RWPE2 (cell line): ENCODE measurements around the gene MTUS2.

Source experiments
- ATAC-seq: fragments of 200-7000 bp; cut with Tn5 transposase; 3 replicates; pipeline ENCODE4 v1.9.1; 2021; ENCODE audit warnings: low read depth
- DNase-seq: peaks from one replicate; pipeline ENCODE4 v3.0.0-alpha.2; 2020; ENCODE audit warnings: low spot score
- H3K27ac ChIP-seq: fragments of 450-650 bp; 2 replicates; pipeline ENCODE4 v1.5.1; 2017; ENCODE audit warnings: mild to moderate bottlenecking; ENCODE audit not compliant: poor library complexity, severe bottlenecking
- H3K27me3 ChIP-seq: fragments of 250-450 bp; sonication (Bioruptor Pico); 2 replicates; pipeline ENCODE4 v1.5.1; 2021; ENCODE audit warnings: mild to moderate bottlenecking, moderate library complexity; ENCODE audit not compliant: insufficient read depth, poor library complexity, severe bottlenecking
- H3K36me3 ChIP-seq: fragments of 250-450 bp; sonication (Bioruptor Pico); 2 replicates; pipeline ENCODE4 v1.5.1; 2020; ENCODE audit warnings: low read depth, mild to moderate bottlenecking, moderate library complexity
- H3K4me1 ChIP-seq: fragments of 250-450 bp; sonication (Bioruptor Pico); 2 replicates; pipeline ENCODE4 v1.5.1; 2021; ENCODE audit warnings: mild to moderate bottlenecking, moderate library complexity; ENCODE audit not compliant: insufficient read depth, poor library complexity, severe bottlenecking
- H3K4me3 ChIP-seq: fragments of 250-450 bp; sonication (Bioruptor Pico); 2 replicates; pipeline ENCODE4 v1.5.1; 2021; ENCODE audit warnings: mild to moderate bottlenecking, moderate library complexity; ENCODE audit not compliant: severe bottlenecking
- H3K9me3 ChIP-seq: fragments of 250-450 bp; sonication (Bioruptor Pico); 2 replicates; pipeline ENCODE4 v1.5.1; 2021; ENCODE audit warnings: mild to moderate bottlenecking, moderate library complexity; ENCODE audit not compliant: severe bottlenecking
- TF ChIP-seq, protein P1 (sequence below): fragments of 450-650 bp; IDR thresholded peaks from one replicate; pipeline ENCODE4 v1.5.1; 2017; ENCODE audit warnings: mild to moderate bottlenecking, moderate library complexity; ENCODE audit not compliant: poor library complexity, severe bottlenecking

The MTUS2 gene

DNA sequence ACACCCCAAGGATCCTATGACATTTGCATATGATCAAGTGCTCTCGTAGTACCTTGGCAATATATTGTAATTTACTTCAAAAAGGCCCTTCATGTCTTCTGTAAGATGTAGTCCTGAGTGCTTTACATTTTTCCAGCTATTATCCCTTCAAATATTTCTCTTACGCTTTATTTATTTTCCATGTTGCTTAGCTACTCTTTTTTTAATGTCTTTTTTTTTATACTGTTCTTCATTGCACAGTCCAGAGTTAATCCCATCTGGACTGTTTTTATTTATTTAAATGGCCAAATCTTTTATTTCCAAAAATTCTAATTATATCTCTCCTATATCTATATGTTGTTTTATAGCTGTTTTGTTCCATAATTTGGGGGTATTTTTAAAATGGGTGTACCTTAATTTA is 404.1 kb downstream of the MTUS2 start:
- no peak for DNase-seq
- Histone ChIP-seq H3K9me3 (no peaks in the 10 kb centered on the region), H3K4me1 (no peaks in the 10 kb centered on the region), H3K27ac (no peak overlapping the region), H3K36me3 (no peaks in the 10 kb centered on the region), H3K4me3 (no peak overlapping the region), H3K27me3 (no peaks in the 10 kb centered on the region)
- ATAC-seq, result no peak
- TF ChIP-seq, protein P1, sequence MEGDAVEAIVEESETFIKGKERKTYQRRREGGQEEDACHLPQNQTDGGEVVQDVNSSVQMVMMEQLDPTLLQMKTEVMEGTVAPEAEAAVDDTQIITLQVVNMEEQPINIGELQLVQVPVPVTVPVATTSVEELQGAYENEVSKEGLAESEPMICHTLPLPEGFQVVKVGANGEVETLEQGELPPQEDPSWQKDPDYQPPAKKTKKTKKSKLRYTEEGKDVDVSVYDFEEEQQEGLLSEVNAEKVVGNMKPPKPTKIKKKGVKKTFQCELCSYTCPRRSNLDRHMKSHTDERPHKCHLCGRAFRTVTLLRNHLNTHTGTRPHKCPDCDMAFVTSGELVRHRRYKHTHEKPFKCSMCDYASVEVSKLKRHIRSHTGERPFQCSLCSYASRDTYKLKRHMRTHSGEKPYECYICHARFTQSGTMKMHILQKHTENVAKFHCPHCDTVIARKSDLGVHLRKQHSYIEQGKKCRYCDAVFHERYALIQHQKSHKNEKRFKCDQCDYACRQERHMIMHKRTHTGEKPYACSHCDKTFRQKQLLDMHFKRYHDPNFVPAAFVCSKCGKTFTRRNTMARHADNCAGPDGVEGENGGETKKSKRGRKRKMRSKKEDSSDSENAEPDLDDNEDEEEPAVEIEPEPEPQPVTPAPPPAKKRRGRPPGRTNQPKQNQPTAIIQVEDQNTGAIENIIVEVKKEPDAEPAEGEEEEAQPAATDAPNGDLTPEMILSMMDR, result no peak

DNA sequence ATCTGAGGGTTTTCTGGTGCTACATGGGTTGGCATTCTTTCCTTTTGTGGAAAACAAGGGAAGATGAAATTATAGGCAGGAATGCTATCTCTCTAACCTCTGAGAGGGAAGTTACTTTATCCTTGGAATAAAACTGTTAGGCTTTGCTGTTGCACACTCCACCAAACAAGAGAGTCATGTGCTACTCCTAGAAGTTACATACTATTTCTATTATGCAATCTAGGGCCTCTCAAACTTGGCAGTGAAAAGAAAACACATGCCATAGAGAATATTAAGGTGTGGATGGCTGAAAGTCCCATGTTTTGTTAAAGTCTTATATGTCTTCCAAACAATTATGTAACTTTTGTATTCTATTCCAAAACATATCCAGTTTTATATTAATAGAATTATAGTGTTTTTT is 407.4 kb downstream of the MTUS2 start:
- TF ChIP-seq, protein P1, result no peak
- Histone ChIP-seq H3K27ac (no peak overlapping the region), H3K9me3 (no peaks in the 10 kb centered on the region), H3K36me3 (no peaks in the 10 kb centered on the region), H3K27me3 (no peaks in the 10 kb centered on the region), H3K4me1 (no peaks in the 10 kb centered on the region), H3K4me3 (no peak overlapping the region)
- DNase-seq, result no peak
- no peak for ATAC-seq

DNA sequence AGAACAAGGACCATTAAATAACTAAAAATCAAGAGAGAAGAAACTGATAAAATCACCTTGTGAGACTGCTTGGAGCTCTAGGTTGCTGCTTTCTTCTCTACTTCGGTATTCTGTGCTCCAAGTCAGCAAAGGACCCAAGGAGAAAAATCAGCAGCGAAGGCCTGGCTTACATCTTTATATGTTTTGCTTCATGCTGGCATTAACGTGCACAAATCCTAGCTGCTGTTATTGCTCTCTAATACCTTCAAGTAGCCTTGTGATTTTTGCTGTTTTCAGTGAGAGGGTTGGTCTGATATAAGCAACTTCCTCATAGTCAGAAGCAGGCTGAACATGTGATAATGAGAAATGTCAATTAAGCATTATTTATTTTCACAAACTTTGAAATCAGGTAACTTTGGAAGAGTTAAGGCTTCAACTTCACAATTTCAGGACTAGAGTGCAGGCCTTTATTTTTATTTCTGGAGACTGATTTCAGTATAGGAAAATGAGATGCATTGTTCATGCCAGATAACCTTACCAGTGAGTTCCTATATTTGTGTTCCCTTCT is 410.2 kb downstream of the MTUS2 start:
- Histone ChIP-seq H3K27ac (no peak overlapping the region), H3K4me1 (no peaks in the 10 kb centered on the region), H3K9me3 (no peaks in the 10 kb centered on the region), H3K4me3 (no peak overlapping the region), H3K27me3 (peaks cover 4% of the 10 kb centered on the region), H3K36me3 (no peaks in the 10 kb centered on the region)
- no peak for ATAC-seq
- no peak for DNase-seq
- TF ChIP-seq, protein P1, result no peak

DNA sequence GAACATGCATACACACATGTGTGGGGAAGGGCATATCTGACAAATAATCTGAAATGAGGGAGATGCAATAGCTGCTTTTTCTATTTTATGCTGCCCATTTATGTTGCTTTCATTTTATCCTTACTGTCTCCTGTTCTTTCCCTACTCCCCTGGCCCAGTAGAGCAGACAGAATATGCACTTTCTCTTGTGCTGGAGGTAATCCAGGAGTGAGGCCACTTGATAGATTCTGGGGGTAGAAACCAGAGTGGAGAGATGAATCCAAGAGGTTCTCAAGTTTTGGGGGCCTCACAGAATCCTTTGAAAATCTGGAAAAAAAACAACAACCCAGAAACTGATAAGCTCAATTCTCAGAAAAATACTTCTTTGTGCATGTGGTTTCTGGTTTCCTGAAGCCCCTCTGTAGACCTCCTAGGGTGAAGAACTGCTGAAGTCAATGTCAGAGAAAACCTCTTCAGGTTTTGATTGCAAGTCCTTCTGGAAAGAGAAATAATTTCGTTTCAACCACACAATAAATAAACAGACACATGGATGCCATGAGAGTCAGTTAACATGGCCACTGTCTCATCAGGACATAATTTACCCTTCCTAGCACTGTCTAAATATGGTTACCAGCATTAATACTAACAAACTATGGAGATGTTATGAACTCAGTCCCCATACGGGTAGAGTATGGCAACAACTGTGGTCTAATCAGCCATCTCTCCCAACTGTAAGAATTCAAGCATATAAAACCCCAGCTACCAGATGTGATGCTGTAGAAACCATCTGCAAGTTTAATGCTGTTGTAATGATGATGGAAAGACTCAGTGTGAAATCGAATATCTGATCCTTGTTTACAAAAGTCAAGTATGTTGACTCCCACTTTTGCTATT is 419.8 kb downstream of the MTUS2 start:
- H3K36me3 ChIP-seq, result no peaks in the 10 kb centered on the region
- ATAC-seq (no peak), DNase-seq (no peak)
- peaks cover 15% of the 10 kb centered on the region for H3K27me3 ChIP-seq
- no peaks in the 10 kb centered on the region for H3K9me3 ChIP-seq
- H3K4me1 ChIP-seq, result no peaks in the 10 kb centered on the region
- H3K27ac ChIP-seq, result no peak overlapping the region
- TF ChIP-seq, protein P1, result no peak
- H3K4me3 ChIP-seq, result no peak overlapping the region
